HG02763 (cell line): Measurements from ENCODE around the gene GNAS-AS1.

Experiments
- ATAC-seq: cut with Tn5 transposase; IDR thresholded peaks from one replicate; pipeline ENCODE4 v1.9.1; 2021; ENCODE audit warnings: mild to moderate bottlenecking, moderate library complexity; ENCODE audit not compliant: unreplicated experiment

The GNAS-AS1 gene

GRCh38 chr20:58850693-58851174 is at the start of gene GNAS-AS1:
GNAS-AS1 (minus strand) TSS chr20:58850902.
- ATAC-seq, result peak; percentile 82

- no peak for ATAC-seq
Observed at GRCh38 chr20:58900397-58900796, 49.7 kb upstream of the GNAS-AS1 start.

- ATAC-seq, result no peak
Observed at GRCh38 chr20:58899512-58899911, 48.8 kb upstream of the GNAS-AS1 start.

- ATAC-seq, result no peak
Observed at GRCh38 chr20:58898629-58899408, 48.1 kb upstream of the GNAS-AS1 start.

GRCh38 chr20:58897488-58897887 is 46.8 kb upstream of the GNAS-AS1 start:
- no peak for ATAC-seq

GRCh38 chr20:58896820-58897219 is 46.1 kb upstream of the GNAS-AS1 start:
- ATAC-seq, result no peak

GRCh38 chr20:58895448-58896180 is 44.9 kb upstream of the GNAS-AS1 start:
- ATAC-seq, result no peak

GRCh38 chr20:58894652-58895447 is 44.1 kb upstream of the GNAS-AS1 start:
- no peak for ATAC-seq

GRCh38 chr20:58893355-58894120 is 42.8 kb upstream of the GNAS-AS1 start:
- no peak for ATAC-seq

GRCh38 chr20:58892932-58893224 is 42.2 kb upstream of the GNAS-AS1 start:
- ATAC-seq, result no peak

- ATAC-seq, result peak; percentile 5
Observed at GRCh38 chr20:58892141-58892931, 41.6 kb upstream of the GNAS-AS1 start.

- peak; percentile 3 for ATAC-seq
Observed at GRCh38 chr20:58891718-58892140, 41.0 kb upstream of the GNAS-AS1 start.

- ATAC-seq, result peak; percentile 22
Observed at GRCh38 chr20:58891086-58891717, 40.5 kb upstream of the GNAS-AS1 start.

GRCh38 chr20:58890518-58891085 is 39.9 kb upstream of the GNAS-AS1 start:
- ATAC-seq, result peak; percentile 32

- peak; percentile 5 for ATAC-seq
Observed at GRCh38 chr20:58889798-58890517, 39.3 kb upstream of the GNAS-AS1 start.

GRCh38 chr20:58889334-58889760 is 38.6 kb upstream of the GNAS-AS1 start:
- no peak for ATAC-seq

GRCh38 chr20:58888521-58889333 is 38.0 kb upstream of the GNAS-AS1 start:
- ATAC-seq, result peak; percentile 37
